HCT116 (cell line): Measurements from ENCODE around the gene NENF. TPM values are rescaled to one million over a fixed set of nuclear protein-coding genes. Genes with fewer than 3 reads are reported as not detected.
"Not testable (repeated sequence)": the region's sequence is repeated elsewhere in the genome, so short reads cannot be mapped to it uniquely, and the experiment has no call there.

Experiments used
- ATAC-seq: fragments of 200-7000 bp; cut with Tn5 transposase; 2 replicates; pipeline ENCODE4 v1.9.1; 2020; ENCODE audit warnings: mild to moderate bottlenecking, moderate library complexity
- BruUV-seq: library from RNA; stranded (reverse); fragments of 400-500 nt; replicated peaks from 2 replicates; lab custom pipeline; 2021; lab: Mats Ljungman, UMichigan
- CTCF ChIA-PET: fragments of 300-600 bp; sonication (Branson Sonifier 250); formaldehyde crosslinking; loops from one replicate; lab custom pipeline; 2021; ENCODE audit warnings: antibody characterized with exemption; lab: Charles Lee
- POLR2A ChIA-PET: fragments of 300-600, 350-600 bp; sonication (Branson Sonifier 250); formaldehyde crosslinking; loops from one replicate; lab custom pipeline; 2021; ENCODE audit warnings: antibody characterized with exemption; lab: Charles Lee
- RAD21 ChIA-PET, 2 experiments: fragments of 300-600 bp; sonication (Branson Sonifier 250); formaldehyde crosslinking; loops; one replicate each; lab custom pipeline; 2023; ENCODE audit warnings: low total read pairs in 2 of 2; ENCODE audit not compliant: uncharacterized antibody in 2 of 2, unreplicated experiment in 2 of 2, low non-redundant PET in 1 of 2; lab: Charles Lee
- DNase-seq: peaks from one replicate; pipeline ENCODE4 v3.0.0-alpha.2; 2010; ENCODE audit warnings: low read depth, low spot score
- H2AFZ ChIP-seq: fragments of 200-600 bp; shearing (Covaris generic), sonication (generic); 2 replicates; pipeline ENCODE4 v1.6.1; 2017; ENCODE audit warnings: low read depth, mixed run types, mixed read lengths, antibody characterized with exemption, low read length; ENCODE audit not compliant: poor library complexity, severe bottlenecking
- H3K27ac ChIP-seq: 2 replicates; pipeline ENCODE4 v1.5.1; 2012; ENCODE audit warnings: low read depth, low read length
- H3K27me3 ChIP-seq: fragments of 200-600 bp; sonication (generic); 2 replicates; pipeline ENCODE4 v1.6.1; 2016; ENCODE audit warnings: mixed run types, low read length, mixed read lengths; ENCODE audit not compliant: insufficient read depth
- H3K36me3 ChIP-seq, 2 experiments: fragments of 200-500 bp in 1 of 2; fragments of 200-600 bp in 1 of 2; sonication (Bioruptor generic) in 1 of 2; sonication (generic) in 1 of 2; 2 replicates each; pipeline versions ENCODE4 v1.5.1 to v1.6.1; 2014 to 2016; ENCODE audit warnings: low read length in 2 of 2, inconsistent platforms in 1 of 2, mixed read lengths in 1 of 2, mixed run types in 1 of 2; ENCODE audit not compliant: insufficient read depth in 2 of 2, control insufficient read depth in 1 of 2
- H3K4me1 ChIP-seq, 2 experiments: fragments of 200-600 bp in 1 of 2; sonication (generic) in 1 of 2; 2 replicates each; pipeline versions ENCODE4 v1.5.1 to v1.6.1; 2012 to 2017; ENCODE audit warnings: low read length in 2 of 2, inconsistent platforms in 1 of 2, mild to moderate bottlenecking in 1 of 2, mixed read lengths in 1 of 2, mixed run types in 1 of 2, moderate library complexity in 1 of 2; ENCODE audit not compliant: insufficient read depth in 2 of 2, control insufficient read depth in 1 of 2
- H3K4me2 ChIP-seq: fragments of 200-600 bp; sonication (generic); 2 replicates; pipeline ENCODE4 v1.6.1; 2017; ENCODE audit warnings: mixed run types, low read length, mixed read lengths
- H3K4me3 ChIP-seq, 2 experiments: fragments of 200-600 bp in 1 of 2; sonication (generic) in 1 of 2; replicated peaks in 1 of 2; 2 replicates each; pipeline ENCODE4 v1.5.1; 2011 to 2016; ENCODE audit warnings: low read length in 2 of 2, control low read depth in 1 of 2, low read depth in 1 of 2, mild to moderate bottlenecking in 1 of 2, mixed read lengths in 1 of 2, mixed run types in 1 of 2
- H3K79me2 ChIP-seq: fragments of 200-600 bp; sonication (generic); 2 replicates; pipeline ENCODE4 v1.6.1; 2017; ENCODE audit warnings: mild to moderate bottlenecking, mixed run types, low read length, moderate library complexity, mixed read lengths; ENCODE audit not compliant: insufficient read depth
- H3K9ac ChIP-seq: fragments of 200-600 bp; sonication (generic); 2 replicates; pipeline ENCODE4 v1.6.1; 2016; ENCODE audit warnings: low read length, mixed read lengths
- H3K9me2 ChIP-seq: fragments of 200-600 bp; sonication (generic), shearing (Covaris generic); 2 replicates; pipeline ENCODE4 v1.6.1; 2017; ENCODE audit warnings: mixed run types, mild to moderate bottlenecking, moderate library complexity; ENCODE audit not compliant: insufficient read depth
- H3K9me3 ChIP-seq, 2 experiments: fragments of 200-500 bp in 1 of 2; fragments of 200-600 bp in 1 of 2; sonication (Bioruptor generic) in 1 of 2; sonication (generic) in 1 of 2; 2 replicates each; pipeline ENCODE4 v1.6.1; 2014 to 2017; ENCODE audit warnings: low read length in 2 of 2, mixed read lengths in 2 of 2, inconsistent platforms in 1 of 2, low read depth in 1 of 2, mild to moderate bottlenecking in 1 of 2, mixed run types in 1 of 2, moderate library complexity in 1 of 2; ENCODE audit not compliant: control insufficient read depth in 1 of 2, insufficient read depth in 1 of 2
- H4K20me1 ChIP-seq: fragments of 200-600 bp; sonication (generic), shearing (Covaris generic); 2 replicates; pipeline ENCODE4 v1.6.1; 2017; ENCODE audit warnings: mixed run types, mild to moderate bottlenecking, moderate library complexity; ENCODE audit not compliant: insufficient read depth
- CBX3 ChIP-seq: IDR thresholded peaks from 2 replicates; pipeline ENCODE4 v1.6.1; 2012; ENCODE audit warnings: low read depth
- SP1 ChIP-seq: IDR thresholded peaks from 2 replicates; pipeline ENCODE4 v1.6.1; 2012; ENCODE audit warnings: low read depth
- intact Hi-C: fragments of 100-400 bp; cut with micrococcal nuclease; formaldehyde crosslinking; loops from 2 replicates; pipeline ENCODE4 v1.10.0; 2022
- total RNA-seq: library from RNA; stranded (reverse); gene quantifications from one replicate; pipeline ENCODE4 v1.2.1, GENCODE V29; 2021; ENCODE audit not compliant: unreplicated experiment
- TF ChIP-seq, protein P1 (sequence below): IDR thresholded peaks from 2 replicates; pipeline ENCODE4 v1.6.1; 2012

Gene NENF
- total RNA-seq, 1 experiment from 2014 or later: 78.4 TPM

DNA sequence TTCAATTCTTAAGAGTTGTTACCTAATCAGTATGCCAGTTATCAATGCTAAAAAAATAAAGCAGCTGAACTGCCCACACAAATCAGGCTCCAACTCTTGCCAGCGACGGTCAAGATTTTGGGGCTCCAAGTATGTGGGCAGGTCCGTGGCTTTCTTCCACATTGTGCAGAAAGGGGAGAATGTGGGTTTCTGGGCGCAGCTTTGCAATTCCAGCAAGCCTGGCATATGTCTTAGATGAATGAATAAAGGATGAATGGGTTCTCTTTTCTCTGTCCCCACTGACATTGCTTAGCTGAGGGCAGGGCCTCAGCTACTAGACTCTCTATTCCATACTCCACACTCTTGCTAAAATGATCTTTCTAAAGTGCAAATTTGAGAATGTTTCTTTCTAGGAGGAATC lies 42.4 kb downstream of the NENF start:
- H2AFZ ChIP-seq: no peak overlapping the region
- ATAC-seq: no peak
- H3K9me3 ChIP-seq: no peaks in the 10 kb centered on the region
- ChIA-PET CTCF (interaction anchor here (1.0 kb wide), 1 partner anchor 19 kb away, joined by 3 read pairs; no protein-coding TSS in a partner anchor), POLR2A (no interaction called here), RAD21 (no interaction called here)
- H3K79me2 ChIP-seq: no peaks in the 10 kb centered on the region
- no TSS peak for BruUV-seq
- no peak overlapping the region for H3K4me3 ChIP-seq
- H3K4me1 ChIP-seq: peaks cover 2 to 23% of the 10 kb centered on the region in 2 experiments; a peak in 3 of 4 replicates
- no peak overlapping the region for H3K9ac ChIP-seq
- H3K9me2 ChIP-seq: no peaks in the 10 kb centered on the region
- intact Hi-C loops: no loop called here
- H3K36me3 ChIP-seq: no peaks in the 10 kb centered on the region
- no peaks in the 10 kb centered on the region for H4K20me1 ChIP-seq
- no peak overlapping the region for H3K4me2 ChIP-seq
- no peak for DNase-seq
- H3K27me3 ChIP-seq: no peaks in the 10 kb centered on the region
- TF ChIP-seq SP1 (no peak), CBX3 (no peak)
- TF ChIP-seq, protein P1, sequence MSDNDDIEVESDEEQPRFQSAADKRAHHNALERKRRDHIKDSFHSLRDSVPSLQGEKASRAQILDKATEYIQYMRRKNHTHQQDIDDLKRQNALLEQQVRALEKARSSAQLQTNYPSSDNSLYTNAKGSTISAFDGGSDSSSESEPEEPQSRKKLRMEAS: no peak
- no peak overlapping the region for H3K27ac ChIP-seq

DNA sequence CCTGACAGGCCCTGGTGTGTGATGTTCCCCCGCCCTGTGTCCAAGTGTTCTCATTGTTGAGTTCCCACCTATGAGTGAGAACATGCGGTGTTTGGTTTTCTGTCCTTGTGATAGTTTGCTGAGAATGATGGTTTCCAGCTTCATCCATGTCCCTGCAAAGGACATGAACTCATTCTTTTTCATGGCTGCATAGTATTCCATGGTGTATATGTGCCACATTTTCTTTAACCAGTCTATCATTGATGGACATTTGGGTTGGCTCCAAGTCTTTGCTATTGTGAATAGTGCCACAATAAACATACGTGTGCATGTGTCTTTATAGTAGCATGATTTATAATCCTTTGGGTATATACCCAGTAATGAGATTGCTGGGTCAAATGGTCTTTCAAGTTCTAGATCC lies 43.1 kb downstream of the NENF start:
- RAD21 ChIA-PET, H3K9me2 ChIP-seq, H3K36me3 ChIP-seq, H3K4me2 ChIP-seq, H4K20me1 ChIP-seq, H2AFZ ChIP-seq, H3K4me3 ChIP-seq, POLR2A ChIA-PET, intact Hi-C loops, H3K27me3 ChIP-seq, H3K27ac ChIP-seq, DNase-seq, H3K9ac ChIP-seq, BruUV-seq, H3K9me3 ChIP-seq, ATAC-seq, H3K79me2 ChIP-seq: not testable (repeated sequence)
- peaks cover 0 to 17% of the 10 kb centered on the region in 2 experiments; a peak in 2 of 4 replicates for H3K4me1 ChIP-seq
- CTCF ChIA-PET: interaction anchor here (2.6 kb wide), 1 partner anchor 21 kb away, joined by 24 read pairs; no protein-coding TSS in a partner anchor
